Measurements from ENCODE around the gene GRK5.
"Not testable (repeated sequence)": the region's sequence is repeated elsewhere in the genome, so short reads cannot be mapped to it uniquely, and the experiment has no call there.

The GRK5 gene

GRCh38 chr10:119235356-119235755 lies 28.0 kb downstream of the GRK5 start:
- Histone ChIP-seq H3K4me3 (ENCODE audit: low read length) (no peak overlapping the region), H2AFZ (ENCODE audit: low read length) (no peak overlapping the region), H3K9ac (ENCODE audit: low read length) (no peak overlapping the region), H3F3A (ENCODE audit: insufficient read depth, low read length) (no peaks in the 10 kb centered on the region), H3K9me2 (replicated peaks; ENCODE audit: insufficient read depth, low read length) (no peaks in the 10 kb centered on the region), H3K79me2 (ENCODE audit: low read length) (no peaks in the 10 kb centered on the region), H4K20me1 (ENCODE audit: insufficient read depth, low read length) (no peaks in the 10 kb centered on the region), H3K4me1 (ENCODE audit: low read length) (0 out of 2 replicates have a peak, but pooled peaks cover 4% of the 10 kb centered on the region), H3K9me3 (replicated peaks; ENCODE audit: insufficient read depth, low read length) (no peaks in the 10 kb centered on the region), H3K27me3 (replicated peaks; ENCODE audit: insufficient read depth, low read length) (no peaks in the 10 kb centered on the region), H3K27ac (ENCODE audit: low read length) (no peak overlapping the region), H3K4me2 (ENCODE audit: low read depth, low read length) (no peak overlapping the region), H3K36me3 (replicated peaks; ENCODE audit: insufficient read depth, low read length) (no peaks in the 10 kb centered on the region)
- TF ChIP-seq CTCF (IDR thresholded peaks at IDR 0.05; ENCODE audit: low read length) (no peak), EZH2 (optimal IDR thresholded peaks at IDR 0.05; ENCODE audit: low read depth, low read length) (no peak), EZH2phosphoT487 (IDR thresholded peaks at IDR 0.05; ENCODE audit: low read length) (no peak)
- DNase-seq = no peak

DNA sequence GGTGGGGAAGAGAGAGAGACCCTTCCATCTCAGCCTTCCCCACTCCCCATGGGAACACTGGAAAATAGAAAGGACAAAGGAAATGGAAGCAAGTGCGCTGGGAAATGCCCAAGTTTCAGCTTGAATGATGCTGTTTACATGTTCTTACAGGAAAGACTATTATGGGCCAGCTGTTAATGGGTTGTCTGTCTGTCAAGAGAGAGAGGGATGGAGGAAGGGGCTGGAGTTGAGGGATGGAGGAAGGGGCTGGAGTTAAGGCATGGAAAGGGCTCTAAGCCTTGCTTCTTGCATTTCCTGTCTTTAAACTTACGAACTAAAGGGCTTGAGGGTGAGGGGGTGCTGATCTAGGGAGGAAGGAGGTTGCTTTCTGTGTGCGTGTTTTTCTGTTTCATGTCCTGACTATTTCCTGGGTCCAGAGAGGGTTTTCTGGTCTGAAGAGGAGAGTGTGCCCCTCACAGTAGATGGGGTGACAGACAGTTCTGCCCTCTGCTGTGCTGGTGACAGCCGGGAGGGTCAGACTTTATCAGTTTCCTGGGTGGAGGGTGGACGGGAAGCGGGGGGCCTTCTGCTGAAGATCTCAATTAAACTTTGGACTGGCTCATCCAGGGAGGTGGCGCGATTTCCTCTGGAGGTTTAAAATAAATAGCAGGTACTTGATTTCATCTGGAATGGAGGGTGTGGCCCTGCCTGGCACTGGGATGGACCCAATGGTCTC lies 30.5 kb downstream of the GRK5 start:
- no peak overlapping the region for H3K4me2 ChIP-seq (ENCODE audit: low read depth, low read length)
- no peaks in the 10 kb centered on the region for H3K36me3 ChIP-seq (replicated peaks; ENCODE audit: insufficient read depth, low read length)
- H3F3A ChIP-seq (ENCODE audit: insufficient read depth, low read length) = no peaks in the 10 kb centered on the region
- no peaks in the 10 kb centered on the region for H3K79me2 ChIP-seq (ENCODE audit: low read length)
- H3K4me1 ChIP-seq (ENCODE audit: low read length) = 0 out of 2 replicates have a peak, but pooled peaks cover under 1% of the 10 kb centered on the region
- no peak overlapping the region for H2AFZ ChIP-seq (ENCODE audit: low read length)
- H3K9me2 ChIP-seq (replicated peaks; ENCODE audit: insufficient read depth, low read length) = no peaks in the 10 kb centered on the region
- no peaks in the 10 kb centered on the region for H4K20me1 ChIP-seq (ENCODE audit: insufficient read depth, low read length)
- no peak overlapping the region for H3K27ac ChIP-seq (ENCODE audit: low read length)
- no peak for TF ChIP-seq CTCF (IDR thresholded peaks at IDR 0.05; ENCODE audit: low read length)
- no peak for TF ChIP-seq EZH2phosphoT487 (IDR thresholded peaks at IDR 0.05; ENCODE audit: low read length)
- TF ChIP-seq EZH2 (optimal IDR thresholded peaks at IDR 0.05; ENCODE audit: low read depth, low read length) = no peak
- no peak for DNase-seq
- no peaks in the 10 kb centered on the region for H3K27me3 ChIP-seq (replicated peaks; ENCODE audit: insufficient read depth, low read length)
- H3K9ac ChIP-seq (ENCODE audit: low read length) = no peak overlapping the region
- no peaks in the 10 kb centered on the region for H3K9me3 ChIP-seq (replicated peaks; ENCODE audit: insufficient read depth, low read length)
- H3K4me3 ChIP-seq (ENCODE audit: low read length) = no peak overlapping the region

DNA sequence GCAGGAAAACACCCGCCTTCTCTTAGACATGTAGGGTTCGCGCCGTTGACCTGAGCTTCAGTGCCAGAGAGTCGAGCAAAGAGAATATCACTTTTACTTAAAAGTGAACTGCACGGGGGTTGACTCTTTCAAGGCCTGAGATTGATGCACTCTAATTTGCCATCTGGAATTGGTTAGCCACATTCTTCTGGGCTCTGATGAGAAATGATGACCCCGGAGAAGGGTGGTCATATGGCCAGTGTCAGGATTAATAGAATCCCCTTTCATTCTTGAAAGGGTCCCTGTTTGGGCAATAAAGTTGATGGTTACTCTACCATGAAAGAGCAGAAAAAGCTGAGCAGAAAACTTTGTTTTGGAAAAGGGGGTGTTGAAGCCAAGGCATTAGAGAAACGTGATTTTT lies 31.2 kb downstream of the GRK5 start:
- H3K27me3 ChIP-seq (replicated peaks; ENCODE audit: insufficient read depth, low read length) = no peaks in the 10 kb centered on the region
- H3K4me1 ChIP-seq (ENCODE audit: low read length) = no peaks in the 10 kb centered on the region
- H3K27ac ChIP-seq (ENCODE audit: low read length) = no peak overlapping the region
- H3F3A ChIP-seq (ENCODE audit: insufficient read depth, low read length) = no peaks in the 10 kb centered on the region
- H3K9me3 ChIP-seq (replicated peaks; ENCODE audit: insufficient read depth, low read length) = no peaks in the 10 kb centered on the region
- no peak overlapping the region for H3K4me3 ChIP-seq (ENCODE audit: low read length)
- H3K4me2 ChIP-seq (ENCODE audit: low read depth, low read length) = no peak overlapping the region
- no peak overlapping the region for H2AFZ ChIP-seq (ENCODE audit: low read length)
- no peaks in the 10 kb centered on the region for H3K9me2 ChIP-seq (replicated peaks; ENCODE audit: insufficient read depth, low read length)
- no peak for TF ChIP-seq CTCF (IDR thresholded peaks at IDR 0.05; ENCODE audit: low read length)
- TF ChIP-seq EZH2 (optimal IDR thresholded peaks at IDR 0.05; ENCODE audit: low read depth, low read length) = no peak
- no peak for TF ChIP-seq EZH2phosphoT487 (IDR thresholded peaks at IDR 0.05; ENCODE audit: low read length)
- no peaks in the 10 kb centered on the region for H3K79me2 ChIP-seq (ENCODE audit: low read length)
- H3K9ac ChIP-seq (ENCODE audit: low read length) = no peak overlapping the region
- no peaks in the 10 kb centered on the region for H4K20me1 ChIP-seq (ENCODE audit: insufficient read depth, low read length)
- DNase-seq = no peak
- H3K36me3 ChIP-seq (replicated peaks; ENCODE audit: insufficient read depth, low read length) = no peaks in the 10 kb centered on the region

- not testable (repeated sequence) for H3K9me2 ChIP-seq (replicated peaks; ENCODE audit: insufficient read depth, low read length); H3K27ac ChIP-seq (ENCODE audit: low read length); H3K9ac ChIP-seq (ENCODE audit: low read length); DNase-seq; H3K27me3 ChIP-seq (replicated peaks; ENCODE audit: insufficient read depth, low read length); H3K4me2 ChIP-seq (ENCODE audit: low read depth, low read length); H3K79me2 ChIP-seq (ENCODE audit: low read length); H4K20me1 ChIP-seq (ENCODE audit: insufficient read depth, low read length); H3F3A ChIP-seq (ENCODE audit: insufficient read depth, low read length); H3K9me3 ChIP-seq (replicated peaks; ENCODE audit: insufficient read depth, low read length); H2AFZ ChIP-seq (ENCODE audit: low read length); H3K4me1 ChIP-seq (ENCODE audit: low read length); H3K36me3 ChIP-seq (replicated peaks; ENCODE audit: insufficient read depth, low read length); H3K4me3 ChIP-seq (ENCODE audit: low read length)
Observed at GRCh38 chr10:119239015-119239414, 31.6 kb downstream of the GRK5 start.

- not testable (repeated sequence) for H3K4me3 ChIP-seq (ENCODE audit: low read length); H3K9me2 ChIP-seq (replicated peaks; ENCODE audit: insufficient read depth, low read length); H3K27me3 ChIP-seq (replicated peaks; ENCODE audit: insufficient read depth, low read length); H4K20me1 ChIP-seq (ENCODE audit: insufficient read depth, low read length); H3K27ac ChIP-seq (ENCODE audit: low read length); H3K79me2 ChIP-seq (ENCODE audit: low read length); DNase-seq; H2AFZ ChIP-seq (ENCODE audit: low read length); H3F3A ChIP-seq (ENCODE audit: insufficient read depth, low read length); H3K4me1 ChIP-seq (ENCODE audit: low read length); H3K4me2 ChIP-seq (ENCODE audit: low read depth, low read length); H3K9me3 ChIP-seq (replicated peaks; ENCODE audit: insufficient read depth, low read length); H3K36me3 ChIP-seq (replicated peaks; ENCODE audit: insufficient read depth, low read length); H3K9ac ChIP-seq (ENCODE audit: low read length)
Observed at GRCh38 chr10:119239630-119240029, 32.3 kb downstream of the GRK5 start.

All from MM.1S (cell line).